ENCODE data around the gene MYO15B.

DNA sequence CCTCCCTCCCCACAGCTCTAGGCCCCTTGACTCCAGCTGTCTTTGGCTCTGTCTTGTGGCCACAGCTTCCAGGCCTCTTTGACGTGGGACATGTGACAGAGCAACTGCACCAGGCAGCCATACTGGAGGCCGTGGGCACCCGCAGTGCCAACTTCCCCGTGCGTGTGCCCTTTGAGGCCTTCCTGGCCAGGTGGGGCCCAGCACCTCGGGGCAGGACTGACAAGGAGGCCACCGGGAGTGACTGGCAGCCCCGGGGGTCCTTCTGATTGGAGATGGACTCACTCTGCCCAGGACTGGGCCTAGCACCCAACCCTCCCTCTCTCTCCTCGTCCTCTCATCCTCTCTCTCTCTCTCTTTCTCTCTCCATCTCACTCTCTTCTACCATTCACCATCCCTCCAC is 15.5 kb downstream of the MYO15B start:
- TF ChIP-seq POLR2AphosphoS5 (IDR thresholded peaks at IDR 0.05; ENCODE audit: insufficient read depth, low read depth, low read length) (no peak), POLR2A (IDR thresholded peaks at IDR 0.05; ENCODE audit: low read depth, low read length) (no peak), JUN (IDR thresholded peaks at IDR 0.05; ENCODE audit: borderline replicate concordance, insufficient read depth, insufficient read length, low read depth) (no peak), EZH2 (IDR thresholded peaks at IDR 0.05; ENCODE audit: borderline replicate concordance, low read depth, low read length, severe bottlenecking) (no peak), MYC (IDR thresholded peaks at IDR 0.05; ENCODE audit: low read depth, low read length) (no peak), FOS (IDR thresholded peaks at IDR 0.05; ENCODE audit: borderline replicate concordance, insufficient read depth, low read length) (no peak), GATA2 (IDR thresholded peaks at IDR 0.05; ENCODE audit: insufficient read depth, insufficient read length, low read depth, low read length) (no peak)
- TF ChIP-seq, protein P1, sequence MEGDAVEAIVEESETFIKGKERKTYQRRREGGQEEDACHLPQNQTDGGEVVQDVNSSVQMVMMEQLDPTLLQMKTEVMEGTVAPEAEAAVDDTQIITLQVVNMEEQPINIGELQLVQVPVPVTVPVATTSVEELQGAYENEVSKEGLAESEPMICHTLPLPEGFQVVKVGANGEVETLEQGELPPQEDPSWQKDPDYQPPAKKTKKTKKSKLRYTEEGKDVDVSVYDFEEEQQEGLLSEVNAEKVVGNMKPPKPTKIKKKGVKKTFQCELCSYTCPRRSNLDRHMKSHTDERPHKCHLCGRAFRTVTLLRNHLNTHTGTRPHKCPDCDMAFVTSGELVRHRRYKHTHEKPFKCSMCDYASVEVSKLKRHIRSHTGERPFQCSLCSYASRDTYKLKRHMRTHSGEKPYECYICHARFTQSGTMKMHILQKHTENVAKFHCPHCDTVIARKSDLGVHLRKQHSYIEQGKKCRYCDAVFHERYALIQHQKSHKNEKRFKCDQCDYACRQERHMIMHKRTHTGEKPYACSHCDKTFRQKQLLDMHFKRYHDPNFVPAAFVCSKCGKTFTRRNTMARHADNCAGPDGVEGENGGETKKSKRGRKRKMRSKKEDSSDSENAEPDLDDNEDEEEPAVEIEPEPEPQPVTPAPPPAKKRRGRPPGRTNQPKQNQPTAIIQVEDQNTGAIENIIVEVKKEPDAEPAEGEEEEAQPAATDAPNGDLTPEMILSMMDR (IDR thresholded peaks at IDR 0.05; ENCODE audit: extremely low read depth in 1 of 2, insufficient read depth in 1 of 2, low read depth in 1 of 2, low read length in 2 of 2): no peak
- TF ChIP-seq, protein P2, sequence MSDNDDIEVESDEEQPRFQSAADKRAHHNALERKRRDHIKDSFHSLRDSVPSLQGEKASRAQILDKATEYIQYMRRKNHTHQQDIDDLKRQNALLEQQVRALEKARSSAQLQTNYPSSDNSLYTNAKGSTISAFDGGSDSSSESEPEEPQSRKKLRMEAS (IDR thresholded peaks at IDR 0.05; ENCODE audit: insufficient read depth, insufficient read length): no peak
